Mesenchymal stem cell (in vitro differentiated cells and primary cell): ENCODE results near the gene IFNL2.

Experiments
- DNase-seq: peaks from one replicate; pipeline ENCODE4 v3.0.0-alpha.2; 2013
- H2AFZ ChIP-seq: one replicate; pipeline ENCODE4 v1.6.1; 2013; ENCODE audit warnings: low read depth, mild to moderate bottlenecking, control low read depth, inconsistent platforms, low read length, moderate library complexity
- H2AK5ac ChIP-seq: 2 replicates; pipeline ENCODE4 v1.6.1; 2013; ENCODE audit warnings: low read length, moderate library complexity, mild to moderate bottlenecking, inconsistent platforms; ENCODE audit not compliant: severe bottlenecking
- H2BK120ac ChIP-seq: one replicate; pipeline ENCODE4 v1.6.1; 2013; ENCODE audit warnings: low read depth, mild to moderate bottlenecking, inconsistent platforms, low read length, moderate library complexity
- H2BK12ac ChIP-seq, 2 experiments: one replicate each; pipeline ENCODE4 v1.6.1; 2013; ENCODE audit warnings: inconsistent platforms in 2 of 2, low read length in 2 of 2, mild to moderate bottlenecking in 2 of 2, moderate library complexity in 2 of 2, control low read depth in 1 of 2
- H2BK15ac ChIP-seq: one replicate; pipeline ENCODE4 v1.6.1; 2013; ENCODE audit warnings: mild to moderate bottlenecking, low read depth, inconsistent platforms; ENCODE audit not compliant: poor library complexity, severe bottlenecking
- H2BK5ac ChIP-seq: 2 replicates; pipeline ENCODE4 v1.6.1; 2013; ENCODE audit warnings: low read depth, mild to moderate bottlenecking, low read length, control low read depth, inconsistent platforms; ENCODE audit not compliant: poor library complexity, severe bottlenecking
- H3K14ac ChIP-seq, 2 experiments: one replicate each; pipeline ENCODE4 v1.6.1; 2013; ENCODE audit warnings: inconsistent platforms in 2 of 2, low read length in 2 of 2, control low read depth in 1 of 2, mild to moderate bottlenecking in 1 of 2, moderate library complexity in 1 of 2
- H3K18ac ChIP-seq, 2 experiments: one replicate each; pipeline ENCODE4 v1.6.1; 2013; ENCODE audit warnings: inconsistent platforms in 2 of 2, low read length in 2 of 2, control low read depth in 1 of 2, low read depth in 1 of 2, mild to moderate bottlenecking in 1 of 2
- H3K23ac ChIP-seq, 2 experiments: one replicate each; pipeline ENCODE4 v1.6.1; 2013; ENCODE audit warnings: inconsistent platforms in 2 of 2, low read length in 2 of 2, mild to moderate bottlenecking in 2 of 2, moderate library complexity in 2 of 2, control low read depth in 1 of 2
- H3K27ac ChIP-seq: 2 replicates; pipeline ENCODE4 v1.5.1; 2013; ENCODE audit warnings: mild to moderate bottlenecking, moderate library complexity, low read length, control low read depth, inconsistent platforms; ENCODE audit not compliant: poor library complexity, severe bottlenecking
- H3K27me3 ChIP-seq, 2 experiments: 2 replicates each; pipeline versions ENCODE4 v1.6.1 to v1.7.0; 2013; ENCODE audit warnings: low read length in 2 of 2, mild to moderate bottlenecking in 2 of 2, moderate library complexity in 2 of 2, control low read depth in 1 of 2, inconsistent platforms in 1 of 2; ENCODE audit not compliant: control insufficient read depth in 1 of 2, insufficient read depth in 1 of 2
- H3K36me3 ChIP-seq, 2 experiments: 2 replicates each; pipeline versions ENCODE4 v1.6.1 to v1.7.0; 2013; ENCODE audit warnings: low read length in 2 of 2, control low read depth in 1 of 2, inconsistent platforms in 1 of 2, low read depth in 1 of 2, mild to moderate bottlenecking in 1 of 2; ENCODE audit not compliant: insufficient read depth in 2 of 2, control insufficient read depth in 1 of 2
- H3K4ac ChIP-seq, 2 experiments: one replicate each; pipeline ENCODE4 v1.6.1; 2013; ENCODE audit warnings: inconsistent platforms in 2 of 2, low read length in 2 of 2, mild to moderate bottlenecking in 2 of 2, moderate library complexity in 2 of 2, control low read depth in 1 of 2, low read depth in 1 of 2
- H3K4me1 ChIP-seq: 2 replicates; pipeline ENCODE4 v1.6.1; 2013; ENCODE audit warnings: low read depth, low read length, control low read depth; ENCODE audit not compliant: control insufficient read depth, insufficient read depth
- H3K4me2 ChIP-seq: 2 replicates; pipeline ENCODE4 v1.6.1; 2013; ENCODE audit warnings: low read length, mild to moderate bottlenecking, inconsistent platforms; ENCODE audit not compliant: poor library complexity, severe bottlenecking
- H3K4me3 ChIP-seq, 2 experiments: 2 replicates each; pipeline versions ENCODE4 v1.5.1 to v1.7.0; 2013; ENCODE audit warnings: low read length in 2 of 2, mild to moderate bottlenecking in 2 of 2, control low read depth in 1 of 2, low read depth in 1 of 2; ENCODE audit not compliant: insufficient read depth in 1 of 2
- H3K79me1 ChIP-seq: replicated peaks from 2 replicates; pipeline ENCODE4 v1.6.1; 2013; ENCODE audit warnings: mild to moderate bottlenecking, control low read depth, low read length, inconsistent platforms; ENCODE audit not compliant: poor library complexity, severe bottlenecking
- H3K9ac ChIP-seq: 2 replicates; pipeline ENCODE4 v1.7.0; 2013; ENCODE audit warnings: mild to moderate bottlenecking, low read length, moderate library complexity
- H3K9me3 ChIP-seq: 2 replicates; pipeline ENCODE4 v1.7.0; 2013; ENCODE audit warnings: mild to moderate bottlenecking, low read length; ENCODE audit not compliant: control insufficient read depth
- H4K8ac ChIP-seq: one replicate; pipeline ENCODE4 v1.6.1; 2013; ENCODE audit warnings: inconsistent platforms, mild to moderate bottlenecking, low read length, moderate library complexity
- H4K91ac ChIP-seq: one replicate; pipeline ENCODE4 v1.6.1; 2013; ENCODE audit warnings: mild to moderate bottlenecking, low read length, inconsistent platforms
- WGBS: methylation state at CpG from one replicate; pipeline ENCODE4 v1.1.7; 2013; ENCODE audit warnings: mixed read lengths; 5-methylcytosine and 5-hydroxymethylcytosine counted together

Gene IFNL2

GRCh38 chr19:39247701-39248664 is 20.2 kb upstream of the IFNL2 start:
- Histone ChIP-seq H2AK5ac (no peak overlapping the region), H2AFZ (no peak overlapping the region)
- 20% methylated on average over 89 of the region's 92 CpGs for WGBS

GRCh38 chr19:39248806-39249205 is 19.4 kb upstream of the IFNL2 start, which contains the start of gene IFNL4:
IFNL4 (minus strand) TSS chr19:39248856.
- H3K18ac ChIP-seq, result no peak within 1 kb of the TSS
- no peaks in the 10 kb centered on the region for H3K9me3 ChIP-seq
- H3K14ac ChIP-seq, result no peak within 1 kb of the TSS
- H2BK5ac ChIP-seq, result no peak within 1 kb of the TSS
- H3K36me3 ChIP-seq, result no peaks in the 10 kb centered on the region
- no peak within 1 kb of the TSS for H3K23ac ChIP-seq
- no peak within 1 kb of the TSS for H2AK5ac ChIP-seq
- WGBS, result 65% methylated on average over 12 of the region's 13 CpGs
- H2AFZ ChIP-seq, result no peak within 1 kb of the TSS
- peaks cover 62 to 65% of the 10 kb centered on the region in 2 experiments for H3K27me3 ChIP-seq
- no peak within 1 kb of the TSS for H3K4me2 ChIP-seq
- no peaks in the 10 kb centered on the region for H3K79me1 ChIP-seq
- no peak within 1 kb of the TSS for H4K8ac ChIP-seq
- H3K4me1 ChIP-seq, result peaks cover 10% of the 10 kb centered on the region
- H2BK12ac ChIP-seq, result no peak within 1 kb of the TSS
- H3K4me3 ChIP-seq, result no peak within 1 kb of the TSS
- no peak within 1 kb of the TSS for H3K27ac ChIP-seq
- H3K9ac ChIP-seq, result no peak within 1 kb of the TSS
- no peak within 1 kb of the TSS for H2BK15ac ChIP-seq
- no peak within 1 kb of the TSS for H3K4ac ChIP-seq
- DNase-seq, result no peak
- H4K91ac ChIP-seq, result no peak within 1 kb of the TSS
- no peak within 1 kb of the TSS for H2BK120ac ChIP-seq

More at GRCh38 chr19:39247701-39248664, 20.2 kb upstream of the IFNL2 start:
- Histone ChIP-seq H3K9me3 (no peaks in the 10 kb centered on the region), H3K4me3 (no peak overlapping the region), H4K8ac (no peak overlapping the region), H3K27ac (no peak overlapping the region), H3K23ac (no peak overlapping the region), H2BK15ac (no peak overlapping the region), H3K36me3 (no peaks in the 10 kb centered on the region), H4K91ac (no peak overlapping the region), H3K27me3 (peaks cover 58 to 61% of the 10 kb centered on the region in 2 experiments), H3K9ac (no peak overlapping the region), H2BK12ac (no peak overlapping the region), H2BK5ac (no peak overlapping the region), H3K4me1 (peaks cover 10% of the 10 kb centered on the region), H3K4ac (no peak overlapping the region), H3K4me2 (no peak overlapping the region), H3K79me1 (no peaks in the 10 kb centered on the region), H2BK120ac (no peak overlapping the region), H3K18ac (no peak overlapping the region), H3K14ac (no peak overlapping the region)
- no peak for DNase-seq

GRCh38 chr19:39251081-39251480 is 17.1 kb upstream of the IFNL2 start:
- Histone ChIP-seq H2BK120ac (no peak overlapping the region), H3K18ac (no peak overlapping the region), H3K9ac (no peak overlapping the region), H3K14ac (no peak overlapping the region), H3K79me1 (no peaks in the 10 kb centered on the region), H3K4me2 (no peak overlapping the region), H2AFZ (no peak overlapping the region), H2BK15ac (no peak overlapping the region), H3K9me3 (no peaks in the 10 kb centered on the region), H3K4ac (no peak overlapping the region), H4K91ac (no peak overlapping the region), H2AK5ac (no peak overlapping the region), H3K36me3 (no peaks in the 10 kb centered on the region), H2BK5ac (no peak overlapping the region), H3K4me1 (peaks cover 10% of the 10 kb centered on the region), H3K27ac (no peak overlapping the region), H3K4me3 (no peak overlapping the region), H2BK12ac (no peak overlapping the region), H3K27me3 (peaks cover 70 to 80% of the 10 kb centered on the region in 2 experiments), H4K8ac (no peak overlapping the region), H3K23ac (no peak overlapping the region)
- 69% methylated on average over 2 of the region's 5 CpGs for whole genome bisulfite sequencing
- no peak for DNase-seq

- no peak overlapping the region for H3K4me2 ChIP-seq
- H2BK15ac ChIP-seq, result no peak overlapping the region
- H2BK12ac ChIP-seq, result no peak overlapping the region
- H3K27me3 ChIP-seq, result peaks cover 76 to 84% of the 10 kb centered on the region in 2 experiments
- DNase-seq, result no peak
- no peak overlapping the region for H3K18ac ChIP-seq
- H3K9ac ChIP-seq, result no peak overlapping the region
- H3K79me1 ChIP-seq, result no peaks in the 10 kb centered on the region
- no peak overlapping the region for H3K4me3 ChIP-seq
- no peak overlapping the region for H3K4ac ChIP-seq
- H3K4me1 ChIP-seq, result peaks cover 10% of the 10 kb centered on the region
- no peaks in the 10 kb centered on the region for H3K36me3 ChIP-seq
- H4K8ac ChIP-seq, result no peak overlapping the region
- no peak overlapping the region for H3K23ac ChIP-seq
- no peak overlapping the region for H2BK120ac ChIP-seq
- H2AFZ ChIP-seq, result no peak overlapping the region
- H4K91ac ChIP-seq, result no peak overlapping the region
- H2AK5ac ChIP-seq, result no peak overlapping the region
- H2BK5ac ChIP-seq, result no peak overlapping the region
- 73% methylated on average over 3 of the region's 3 CpGs for WGBS
- H3K9me3 ChIP-seq, result no peaks in the 10 kb centered on the region
- H3K14ac ChIP-seq, result no peak overlapping the region
- no peak overlapping the region for H3K27ac ChIP-seq
These were observed 16.4 kb upstream of the IFNL2 start for GRCh38 chr19:39251846-39252245.
